NCI-H1694 treated with DMSO at 0.1 percent for 48 hours (cell line): ENCODE data around the gene AFF3.

Experiments
- DNase-seq: peaks from one replicate; lab custom pipeline; 2025; lab: John Stamatoyannopoulos, UW

The AFF3 gene

GRCh38 chr2:99824758-99825157 lies 317.6 kb downstream of the AFF3 start:
- no peak for DNase-seq

- DNase-seq: no peak
Observed at GRCh38 chr2:99822474-99823207, 319.7 kb downstream of the AFF3 start.

- no peak for DNase-seq
Observed at GRCh38 chr2:99821984-99822383, 320.4 kb downstream of the AFF3 start.

GRCh38 chr2:99821572-99821971 lies 320.8 kb downstream of the AFF3 start:
- no peak for DNase-seq

GRCh38 chr2:99821039-99821438 lies 321.4 kb downstream of the AFF3 start:
- no peak for DNase-seq

- peak; percentile 18 for DNase-seq
Observed at GRCh38 chr2:99819766-99820165, 322.6 kb downstream of the AFF3 start.

- peak; percentile 21 for DNase-seq
Observed at GRCh38 chr2:99818842-99819241, 323.5 kb downstream of the AFF3 start.

- no peak for DNase-seq
Observed at GRCh38 chr2:99816908-99817307, 325.5 kb downstream of the AFF3 start.

GRCh38 chr2:99812426-99812825 lies 330.0 kb downstream of the AFF3 start:
- no peak for DNase-seq

- no peak for DNase-seq
Observed at GRCh38 chr2:99811544-99811943, 330.8 kb downstream of the AFF3 start.

GRCh38 chr2:99810225-99810624 lies 332.2 kb downstream of the AFF3 start:
- DNase-seq: no peak

- no peak for DNase-seq
Observed at GRCh38 chr2:99809259-99809900, 333.0 kb downstream of the AFF3 start.

- no peak for DNase-seq
Observed at GRCh38 chr2:99808361-99809200, 333.8 kb downstream of the AFF3 start.

GRCh38 chr2:99806758-99807157 lies 335.6 kb downstream of the AFF3 start:
- no peak for DNase-seq

- no peak for DNase-seq
Observed at GRCh38 chr2:99805930-99806476, 336.4 kb downstream of the AFF3 start.

- no peak for DNase-seq
Observed at GRCh38 chr2:99803846-99804245, 338.5 kb downstream of the AFF3 start.

GRCh38 chr2:99802734-99803133 lies 339.7 kb downstream of the AFF3 start:
- DNase-seq: no peak

GRCh38 chr2:99801327-99801901 lies 341.0 kb downstream of the AFF3 start:
- no peak for DNase-seq

GRCh38 chr2:99797475-99797874 lies 344.9 kb downstream of the AFF3 start:
- no peak for DNase-seq

GRCh38 chr2:99794414-99794813 lies 348.0 kb downstream of the AFF3 start:
- no peak for DNase-seq

- no peak for DNase-seq
Observed at GRCh38 chr2:99793022-99793421, 349.4 kb downstream of the AFF3 start.

- DNase-seq: no peak
Observed at GRCh38 chr2:99789849-99790248, 352.5 kb downstream of the AFF3 start.
